RWPE1 (cell line): ENCODE results near the gene GLRX2.
A peak's percentile ranks its signal among the peaks of the same experiment; 100 is the strongest.

Experiments used
- CTCF ChIA-PET: fragments of 350-600 bp; sonication (Branson Sonifier 250); formaldehyde crosslinking; extraction: SDS; loops from one replicate; lab custom pipeline; 2021; lab: Yijun Ruan, JAX
- POLR2A ChIA-PET: fragments of 400-600 bp; formaldehyde crosslinking; extraction: SDS; loops from one replicate; lab custom pipeline; 2020; ENCODE audit warnings: antibody characterized with exemption; ENCODE audit not compliant: low non-redundant PET; lab: Yijun Ruan, JAX
- DNase-seq: peaks from one replicate; pipeline ENCODE4 v3.0.0; 2012; ENCODE audit warnings: low spot score
- H3K27ac ChIP-seq: fragments of 450-650 bp; 2 replicates; pipeline ENCODE4 v1.5.1; 2017
- TF ChIP-seq, protein P1 (sequence below): fragments of 450-650 bp; conservative IDR thresholded peaks from 2 replicates; pipeline ENCODE4 v1.5.1; 2017; ENCODE audit warnings: low read depth, mild to moderate bottlenecking

GLRX2 gene

DNA sequence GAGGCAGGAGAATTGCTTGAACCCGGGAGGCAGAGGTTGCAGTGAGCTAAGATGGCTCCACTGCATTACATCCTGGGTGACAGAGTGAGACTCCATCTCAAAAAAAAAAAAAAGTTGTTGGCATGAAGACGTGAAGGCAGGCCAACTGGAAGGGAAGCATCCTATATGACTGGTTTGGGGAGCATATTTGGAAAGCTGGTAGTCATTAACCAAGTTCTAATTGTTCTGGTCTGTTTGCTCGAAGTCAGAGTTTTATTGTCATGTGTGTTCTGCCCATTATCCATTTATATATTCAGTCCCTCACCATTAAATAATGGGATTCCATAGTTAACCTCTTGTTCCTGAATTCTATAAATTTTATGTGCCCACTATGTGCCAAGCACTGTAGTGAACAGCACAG is 3.3 kb upstream of the GLRX2 start:
- TF ChIP-seq, protein P1, sequence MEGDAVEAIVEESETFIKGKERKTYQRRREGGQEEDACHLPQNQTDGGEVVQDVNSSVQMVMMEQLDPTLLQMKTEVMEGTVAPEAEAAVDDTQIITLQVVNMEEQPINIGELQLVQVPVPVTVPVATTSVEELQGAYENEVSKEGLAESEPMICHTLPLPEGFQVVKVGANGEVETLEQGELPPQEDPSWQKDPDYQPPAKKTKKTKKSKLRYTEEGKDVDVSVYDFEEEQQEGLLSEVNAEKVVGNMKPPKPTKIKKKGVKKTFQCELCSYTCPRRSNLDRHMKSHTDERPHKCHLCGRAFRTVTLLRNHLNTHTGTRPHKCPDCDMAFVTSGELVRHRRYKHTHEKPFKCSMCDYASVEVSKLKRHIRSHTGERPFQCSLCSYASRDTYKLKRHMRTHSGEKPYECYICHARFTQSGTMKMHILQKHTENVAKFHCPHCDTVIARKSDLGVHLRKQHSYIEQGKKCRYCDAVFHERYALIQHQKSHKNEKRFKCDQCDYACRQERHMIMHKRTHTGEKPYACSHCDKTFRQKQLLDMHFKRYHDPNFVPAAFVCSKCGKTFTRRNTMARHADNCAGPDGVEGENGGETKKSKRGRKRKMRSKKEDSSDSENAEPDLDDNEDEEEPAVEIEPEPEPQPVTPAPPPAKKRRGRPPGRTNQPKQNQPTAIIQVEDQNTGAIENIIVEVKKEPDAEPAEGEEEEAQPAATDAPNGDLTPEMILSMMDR: no peak
- DNase-seq: no peak
- POLR2A ChIA-PET: no interaction called here
- CTCF ChIA-PET: interaction anchor here (1.9 kb wide), 1 partner anchor 13 kb away, joined by 9 read pairs; no protein-coding TSS in a partner anchor
- H3K27ac ChIP-seq: no peak overlapping the region

DNA sequence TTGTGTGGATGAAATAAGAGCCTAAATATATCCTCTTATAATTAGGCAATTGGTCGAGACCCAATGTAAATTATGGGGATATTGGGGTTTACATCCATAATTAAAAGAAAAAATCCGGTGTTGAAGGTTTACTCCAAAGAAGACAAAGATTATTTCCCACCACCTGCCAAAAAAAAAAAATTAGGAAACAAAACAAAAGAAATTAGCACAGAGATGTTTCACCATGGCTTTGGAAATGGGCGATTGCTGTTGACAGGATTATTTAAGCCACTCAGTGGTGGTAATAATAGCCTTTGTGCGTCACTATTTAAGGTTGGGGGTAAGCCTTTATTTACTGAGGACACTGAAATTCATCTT is 585 bp upstream of the GLRX2 start:
- POLR2A ChIA-PET: interaction anchor here (0.6 to 1.1 kb wide), 4 partner anchors 10 to 319 kb away, joined by 3 to 5 read pairs (median 4); partner anchors contain the start of gene CDC73
- TF ChIP-seq, protein P1: no peak
- no peak for DNase-seq
- CTCF ChIA-PET: interaction anchor here (2.4 kb wide), 1 partner anchor 16 kb away, joined by 18 read pairs; the partner anchor contains the start of gene CDC73
- H3K27ac ChIP-seq: peak overlapping the region; percentile 97

DNA sequence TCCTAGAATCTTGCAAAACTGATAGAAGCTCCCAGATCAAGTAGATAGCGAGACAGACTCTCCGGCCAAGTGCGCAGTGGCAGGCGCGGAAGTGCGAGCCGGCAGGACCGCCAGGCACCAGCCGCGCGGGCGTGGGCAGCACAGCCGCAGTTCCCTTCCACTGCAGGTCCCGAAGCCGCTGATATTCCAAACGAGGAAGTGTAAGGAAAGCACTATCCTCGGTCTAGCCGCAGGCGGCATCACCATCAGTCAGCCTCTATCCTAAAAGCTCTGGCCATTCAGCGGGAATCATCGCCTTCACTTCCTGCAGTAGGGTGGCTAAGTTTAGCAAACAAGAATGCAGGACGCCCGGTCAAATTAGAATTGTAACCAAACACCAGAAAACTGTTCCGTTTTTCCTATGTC is 710 bp downstream of the GLRX2 start:
- ChIA-PET POLR2A (interaction anchor here (1.1 kb wide), 2 partner anchors 17 to 46 kb away, joined by 3 to 5 read pairs; partner anchors contain the start of gene CDC73), CTCF (interaction anchor here (0.6 to 2.4 kb wide), 3 partner anchors 9 to 18 kb away, joined by 4 to 18 read pairs (median 7); partner anchors contain the start of gene CDC73)
- TF ChIP-seq, protein P1: no peak
- H3K27ac ChIP-seq: peak overlapping the region; percentile 97
- DNase-seq: peak; percentile 58

DNA sequence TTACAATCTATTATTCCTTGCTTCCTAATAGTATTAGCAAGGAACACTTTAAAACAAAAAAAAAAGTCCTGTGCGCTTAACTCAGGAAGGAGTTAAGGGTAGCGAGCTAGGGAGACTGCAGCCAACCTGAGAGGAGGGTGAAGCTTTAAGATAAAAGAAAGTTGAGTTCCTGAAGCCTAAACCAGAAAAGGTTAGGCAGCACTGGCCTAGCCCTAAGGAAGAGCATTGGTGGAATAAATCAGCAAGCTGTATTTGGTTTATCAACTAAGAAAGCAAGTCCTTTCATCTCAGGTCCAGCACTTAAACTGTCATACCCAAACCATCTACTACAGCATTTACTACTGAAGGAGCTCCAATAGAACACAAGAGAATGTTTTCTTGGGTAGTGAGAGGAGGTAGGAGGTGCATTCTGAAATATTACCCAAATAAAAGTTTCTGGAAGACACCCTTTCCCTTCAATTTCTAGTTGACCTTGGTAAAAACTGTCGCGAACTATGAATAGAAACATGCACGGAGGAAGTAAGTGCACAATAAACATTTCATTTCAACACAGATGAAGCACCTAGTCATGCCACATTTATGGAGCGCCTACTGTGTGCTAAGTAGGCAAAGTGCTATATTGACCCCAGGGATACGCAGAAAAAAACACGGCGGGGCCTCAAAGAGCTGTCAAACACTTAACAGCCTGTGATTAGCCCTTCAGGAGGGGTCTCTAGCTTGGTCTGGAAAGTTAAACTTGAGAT is 1.3 kb downstream of the GLRX2 start:
- POLR2A ChIA-PET: interaction anchor here (1.1 kb wide), 1 partner anchor 46 kb away, joined by 3 read pairs; no protein-coding TSS in a partner anchor
- TF ChIP-seq, protein P1: no peak
- CTCF ChIA-PET: interaction anchor here (0.7 to 2.4 kb wide), 2 partner anchors 10 to 18 kb away, joined by 4 to 18 read pairs; partner anchors contain the start of gene CDC73
- DNase-seq: no peak
- peak overlapping the region; percentile 97 for H3K27ac ChIP-seq

DNA sequence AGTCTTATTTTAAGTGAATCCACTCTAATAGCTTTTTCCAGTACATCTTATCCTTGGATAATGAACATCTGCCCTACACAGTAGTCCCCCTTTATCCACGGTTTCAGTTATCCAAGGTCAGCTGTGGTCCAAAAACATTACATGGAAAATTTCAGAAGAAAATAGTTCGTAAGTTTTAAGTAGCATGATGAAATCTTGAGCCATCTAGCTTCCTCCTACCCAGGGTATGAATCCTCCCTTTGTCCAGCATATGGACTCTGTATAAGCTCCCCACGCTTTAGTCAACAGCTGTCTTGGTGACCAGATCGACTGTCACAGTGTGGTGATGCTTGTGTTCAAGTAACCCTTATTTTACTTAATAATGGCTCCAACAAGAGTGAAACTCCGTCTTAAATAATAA is 2.6 kb downstream of the GLRX2 start:
- TF ChIP-seq, protein P1: no peak
- H3K27ac ChIP-seq: no peak overlapping the region
- POLR2A ChIA-PET: no interaction called here
- no peak for DNase-seq
- CTCF ChIA-PET: no interaction called here

DNA sequence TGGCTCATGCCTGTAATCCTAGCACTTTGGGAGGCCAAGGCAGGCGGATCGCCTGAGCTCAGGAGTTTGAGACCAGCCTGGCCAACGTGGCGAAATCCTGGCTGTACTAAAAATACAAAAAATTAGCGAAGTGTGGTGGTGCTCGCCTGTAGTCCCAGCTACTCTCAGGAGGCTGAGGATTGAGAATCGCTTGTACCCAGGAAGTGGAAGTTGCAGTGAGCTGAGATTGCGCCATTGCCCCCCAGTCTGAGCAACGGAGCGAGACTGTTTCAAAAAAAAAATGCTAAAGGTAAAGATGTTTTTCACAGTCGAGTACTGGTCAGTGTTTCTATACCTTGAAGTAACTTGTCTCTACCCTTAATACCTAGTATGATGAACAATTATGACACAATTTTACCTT is 11.1 kb downstream of the GLRX2 start:
- POLR2A ChIA-PET: no interaction called here
- H3K27ac ChIP-seq: no peak overlapping the region
- CTCF ChIA-PET: interaction anchor here (0.9 kb wide), 1 partner anchor 24 kb away, joined by 3 read pairs; no protein-coding TSS in a partner anchor
- DNase-seq: no peak
- TF ChIP-seq, protein P1: no peak
